SU-DHL-6 (cell line): ENCODE results near the gene NPAS3.

Source experiments
- EZH2phosphoT487 ChIP-seq: fragments of 200-600 bp; sonication (generic), shearing (Covaris generic); conservative IDR thresholded peaks from 2 replicates; pipeline ENCODE4 v1.6.1; 2018; ENCODE audit warnings: mild to moderate bottlenecking, antibody characterized with exemption, low read length, moderate library complexity, mixed read lengths
- TF ChIP-seq, protein P1 (sequence below): fragments of 200-600 bp; sonication (generic); IDR thresholded peaks from one replicate; pipeline ENCODE4 v1.5.1; 2017; ENCODE audit warnings: antibody characterized with exemption, mild to moderate bottlenecking, low read length, moderate library complexity; ENCODE audit not compliant: insufficient read depth, poor library complexity, severe bottlenecking

DNA sequence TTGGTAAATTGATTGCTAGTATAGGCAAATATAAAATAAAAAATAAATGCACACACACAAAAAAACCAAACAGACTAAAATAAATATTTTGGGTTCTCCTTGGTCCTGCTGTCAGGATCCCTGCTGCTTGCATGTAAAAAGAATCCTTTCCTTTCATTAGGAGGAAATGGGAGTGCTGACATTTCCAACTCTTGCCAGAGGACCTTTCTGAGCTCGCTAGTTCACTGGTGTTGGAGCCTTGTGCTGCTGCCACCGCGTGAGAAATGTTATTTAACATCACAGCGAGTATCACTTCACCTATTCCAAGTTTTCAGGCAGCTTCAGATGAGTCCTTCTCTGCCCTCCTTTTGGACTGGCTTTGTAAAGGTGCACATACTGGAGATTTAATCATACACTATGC lies 358.9 kb downstream of the NPAS3 start:
- TF ChIP-seq, protein P1, sequence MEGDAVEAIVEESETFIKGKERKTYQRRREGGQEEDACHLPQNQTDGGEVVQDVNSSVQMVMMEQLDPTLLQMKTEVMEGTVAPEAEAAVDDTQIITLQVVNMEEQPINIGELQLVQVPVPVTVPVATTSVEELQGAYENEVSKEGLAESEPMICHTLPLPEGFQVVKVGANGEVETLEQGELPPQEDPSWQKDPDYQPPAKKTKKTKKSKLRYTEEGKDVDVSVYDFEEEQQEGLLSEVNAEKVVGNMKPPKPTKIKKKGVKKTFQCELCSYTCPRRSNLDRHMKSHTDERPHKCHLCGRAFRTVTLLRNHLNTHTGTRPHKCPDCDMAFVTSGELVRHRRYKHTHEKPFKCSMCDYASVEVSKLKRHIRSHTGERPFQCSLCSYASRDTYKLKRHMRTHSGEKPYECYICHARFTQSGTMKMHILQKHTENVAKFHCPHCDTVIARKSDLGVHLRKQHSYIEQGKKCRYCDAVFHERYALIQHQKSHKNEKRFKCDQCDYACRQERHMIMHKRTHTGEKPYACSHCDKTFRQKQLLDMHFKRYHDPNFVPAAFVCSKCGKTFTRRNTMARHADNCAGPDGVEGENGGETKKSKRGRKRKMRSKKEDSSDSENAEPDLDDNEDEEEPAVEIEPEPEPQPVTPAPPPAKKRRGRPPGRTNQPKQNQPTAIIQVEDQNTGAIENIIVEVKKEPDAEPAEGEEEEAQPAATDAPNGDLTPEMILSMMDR: no peak
- no peak for TF ChIP-seq EZH2phosphoT487
